Measurements from ENCODE around the gene S100A16.

The S100A16 gene

GRCh38 chr1:153615406-153615805 is 2.5 kb upstream of the S100A16 start:
- no peak overlapping the region for H3K4ac ChIP-seq (ENCODE audit: low read length)
- H2BK12ac ChIP-seq (ENCODE audit: low read length), result no peak overlapping the region
- no peak overlapping the region for H4K8ac ChIP-seq (ENCODE audit: low read depth, low read length)
- H3K27ac ChIP-seq (replicated peaks; ENCODE audit: low read length), result no peak overlapping the region
- peak overlapping the region; percentile 13 for H2BK15ac ChIP-seq (ENCODE audit: low read length)
- no peaks in the 10 kb centered on the region for H3K79me1 ChIP-seq (ENCODE audit: low read depth, low read length)
- no peak overlapping the region for H2AFZ ChIP-seq (ENCODE audit: low read length)
- H3K14ac ChIP-seq (ENCODE audit: low read length), result no peak overlapping the region
- H3K9me3 ChIP-seq (replicated peaks in 1 of 2; ENCODE audit: control insufficient read depth in 2 of 2, insufficient read depth in 1 of 2, low read depth in 1 of 2, low read length in 2 of 2), result no peaks in the 10 kb centered on the region
- H3K4me1 ChIP-seq (ENCODE audit: control insufficient read depth in 2 of 2, insufficient read depth in 1 of 2, low read depth in 1 of 2, low read length in 2 of 2), result peaks cover 9 to 11% of the 10 kb centered on the region in 2 donors
- H3K36me3 ChIP-seq (replicated peaks in 1 of 2; ENCODE audit: control insufficient read depth in 2 of 2, insufficient read depth in 2 of 2, low read length in 2 of 2), result peaks cover 4 to 18% of the 10 kb centered on the region in 2 donors
- no peak overlapping the region for H3K18ac ChIP-seq (ENCODE audit: low read length)
- H3K9ac ChIP-seq (ENCODE audit: low read depth, low read length, poor library complexity), result no peak overlapping the region
- no peak overlapping the region for H3K4me2 ChIP-seq (ENCODE audit: insufficient read depth, low read length, poor library complexity, severe bottlenecking)
- H3K23ac ChIP-seq (ENCODE audit: low read depth, low read length, poor library complexity), result no peak overlapping the region
- no peak overlapping the region for H4K91ac ChIP-seq (ENCODE audit: low read depth, low read length, poor library complexity)
- no peak overlapping the region for H2BK120ac ChIP-seq (ENCODE audit: low read depth, low read length)
- H2BK5ac ChIP-seq (ENCODE audit: low read length), result no peak overlapping the region
- no peak overlapping the region for H2AK5ac ChIP-seq (ENCODE audit: low read depth, low read length)
- no peak for DNase-seq (ENCODE audit: low spot score)
- H3K27me3 ChIP-seq (ENCODE audit: control insufficient read depth in 3 of 3, insufficient read depth in 3 of 3, low read depth in 1 of 3, low read length in 3 of 3), result no peaks in the 10 kb centered on the region
- no CpG with 5 or more reads among the region's 2 CpGs for WGBS, 2 donors (ENCODE audit: extremely low coverage in 2 of 2, insufficient read length in 2 of 2, insufficient replicate concordance in 1 of 2)
- peak overlapping the region in 1 of 2 donors; percentile 32 for H3K4me3 ChIP-seq (ENCODE audit: low read length in 2 of 2)

- Histone ChIP-seq H2BK5ac (ENCODE audit: low read length) (no peak overlapping the region), H2AFZ (ENCODE audit: low read length) (no peak overlapping the region), H4K91ac (ENCODE audit: low read depth, low read length, poor library complexity) (no peak overlapping the region), H4K8ac (ENCODE audit: low read depth, low read length) (no peak overlapping the region), H3K23ac (ENCODE audit: low read depth, low read length, poor library complexity) (no peak overlapping the region), H3K18ac (ENCODE audit: low read length) (no peak overlapping the region), H3K4me3 (ENCODE audit: low read length in 2 of 2) (no peak overlapping the region), H3K4me2 (ENCODE audit: insufficient read depth, low read length, poor library complexity, severe bottlenecking) (no peak overlapping the region), H3K27me3 (ENCODE audit: control insufficient read depth in 3 of 3, insufficient read depth in 3 of 3, low read depth in 1 of 3, low read length in 3 of 3) (no peaks in the 10 kb centered on the region), H3K4ac (ENCODE audit: low read length) (no peak overlapping the region), H3K36me3 (replicated peaks in 1 of 2; ENCODE audit: control insufficient read depth in 2 of 2, insufficient read depth in 2 of 2, low read length in 2 of 2) (peaks cover 4 to 15% of the 10 kb centered on the region in 2 donors), H3K9ac (ENCODE audit: low read depth, low read length, poor library complexity) (no peak overlapping the region), H3K9me3 (replicated peaks in 1 of 2; ENCODE audit: control insufficient read depth in 2 of 2, insufficient read depth in 1 of 2, low read depth in 1 of 2, low read length in 2 of 2) (no peaks in the 10 kb centered on the region), H2AK5ac (ENCODE audit: low read depth, low read length) (no peak overlapping the region), H2BK15ac (ENCODE audit: low read length) (no peak overlapping the region), H2BK120ac (ENCODE audit: low read depth, low read length) (no peak overlapping the region), H3K79me1 (ENCODE audit: low read depth, low read length) (no peaks in the 10 kb centered on the region), H3K27ac (replicated peaks; ENCODE audit: low read length) (no peak overlapping the region), H3K14ac (ENCODE audit: low read length) (peak overlapping the region; percentile 13), H2BK12ac (ENCODE audit: low read length) (no peak overlapping the region), H3K4me1 (ENCODE audit: control insufficient read depth in 2 of 2, insufficient read depth in 1 of 2, low read depth in 1 of 2, low read length in 2 of 2) (peaks cover 9 to 11% of the 10 kb centered on the region in 2 donors)
- WGBS, 2 donors (ENCODE audit: extremely low coverage in 2 of 2, insufficient read length in 2 of 2, insufficient replicate concordance in 1 of 2), result no CpG with 5 or more reads among the region's 7 CpGs
- no peak for DNase-seq (ENCODE audit: low spot score)
Observed at GRCh38 chr1:153614906-153615305, 2.0 kb upstream of the S100A16 start.

GRCh38 chr1:153614189-153614900 is 1.4 kb upstream of the S100A16 start:
- no peak overlapping the region for H3K23ac ChIP-seq (ENCODE audit: low read depth, low read length, poor library complexity)
- no peak overlapping the region for H2BK15ac ChIP-seq (ENCODE audit: low read length)
- H2AK5ac ChIP-seq (ENCODE audit: low read depth, low read length), result no peak overlapping the region
- H2BK12ac ChIP-seq (ENCODE audit: low read length), result no peak overlapping the region
- H3K9ac ChIP-seq (ENCODE audit: low read depth, low read length, poor library complexity), result no peak overlapping the region
- no peak overlapping the region for H3K4ac ChIP-seq (ENCODE audit: low read length)
- no peak overlapping the region for H3K4me2 ChIP-seq (ENCODE audit: insufficient read depth, low read length, poor library complexity, severe bottlenecking)
- H2BK5ac ChIP-seq (ENCODE audit: low read length), result no peak overlapping the region
- no peak overlapping the region for H2BK120ac ChIP-seq (ENCODE audit: low read depth, low read length)
- no peak overlapping the region for H3K14ac ChIP-seq (ENCODE audit: low read length)
- H2AFZ ChIP-seq (ENCODE audit: low read length), result no peak overlapping the region
- peaks cover 9 to 15% of the 10 kb centered on the region in 2 donors for H3K4me1 ChIP-seq (ENCODE audit: control insufficient read depth in 2 of 2, insufficient read depth in 1 of 2, low read depth in 1 of 2, low read length in 2 of 2)
- no peak overlapping the region for H3K27ac ChIP-seq (replicated peaks; ENCODE audit: low read length)
- no peak for DNase-seq (ENCODE audit: low spot score)
- no peaks in the 10 kb centered on the region for H3K79me1 ChIP-seq (ENCODE audit: low read depth, low read length)
- H4K91ac ChIP-seq (ENCODE audit: low read depth, low read length, poor library complexity), result no peak overlapping the region
- no peaks in the 10 kb centered on the region for H3K27me3 ChIP-seq (ENCODE audit: control insufficient read depth in 3 of 3, insufficient read depth in 3 of 3, low read depth in 1 of 3, low read length in 3 of 3)
- no peak overlapping the region for H4K8ac ChIP-seq (ENCODE audit: low read depth, low read length)
- WGBS, 2 donors (ENCODE audit: extremely low coverage in 2 of 2, insufficient read length in 2 of 2, insufficient replicate concordance in 1 of 2), result no CpG with 5 or more reads among the region's 2 CpGs
- no peak overlapping the region for H3K4me3 ChIP-seq (ENCODE audit: low read length in 2 of 2)
- H3K18ac ChIP-seq (ENCODE audit: low read length), result no peak overlapping the region
- peaks cover 4 to 10% of the 10 kb centered on the region in 2 donors for H3K36me3 ChIP-seq (replicated peaks in 1 of 2; ENCODE audit: control insufficient read depth in 2 of 2, insufficient read depth in 2 of 2, low read length in 2 of 2)
- no peaks in the 10 kb centered on the region for H3K9me3 ChIP-seq (replicated peaks in 1 of 2; ENCODE audit: control insufficient read depth in 2 of 2, insufficient read depth in 1 of 2, low read depth in 1 of 2, low read length in 2 of 2)

- Histone ChIP-seq H2BK5ac (ENCODE audit: low read length) (no peak overlapping the region), H2BK15ac (ENCODE audit: low read length) (peak overlapping the region; percentile 76), H3K4ac (ENCODE audit: low read length) (no peak overlapping the region), H4K91ac (ENCODE audit: low read depth, low read length, poor library complexity) (no peak overlapping the region), H2BK12ac (ENCODE audit: low read length) (no peak overlapping the region), H3K23ac (ENCODE audit: low read depth, low read length, poor library complexity) (no peak overlapping the region), H2AK5ac (ENCODE audit: low read depth, low read length) (peak overlapping the region; percentile 18), H3K9me3 (replicated peaks in 1 of 2; ENCODE audit: control insufficient read depth in 2 of 2, insufficient read depth in 1 of 2, low read depth in 1 of 2, low read length in 2 of 2) (no peaks in the 10 kb centered on the region), H3K27me3 (ENCODE audit: control insufficient read depth in 3 of 3, insufficient read depth in 3 of 3, low read depth in 1 of 3, low read length in 3 of 3) (no peaks in the 10 kb centered on the region), H3K4me3 (ENCODE audit: low read length in 2 of 2) (no peak overlapping the region), H3K79me1 (ENCODE audit: low read depth, low read length) (no peaks in the 10 kb centered on the region), H3K14ac (ENCODE audit: low read length) (no peak overlapping the region), H4K8ac (ENCODE audit: low read depth, low read length) (no peak overlapping the region), H3K18ac (ENCODE audit: low read length) (no peak overlapping the region), H3K36me3 (replicated peaks in 1 of 2; ENCODE audit: control insufficient read depth in 2 of 2, insufficient read depth in 2 of 2, low read length in 2 of 2) (peaks cover 0 to under 1% of the 10 kb centered on the region in 2 donors), H3K4me2 (ENCODE audit: insufficient read depth, low read length, poor library complexity, severe bottlenecking) (no peak overlapping the region), H2BK120ac (ENCODE audit: low read depth, low read length) (peak overlapping the region; percentile 40), H3K27ac (replicated peaks; ENCODE audit: low read length) (no peak overlapping the region), H3K4me1 (ENCODE audit: control insufficient read depth in 2 of 2, insufficient read depth in 1 of 2, low read depth in 1 of 2, low read length in 2 of 2) (peaks cover 17 to 25% of the 10 kb centered on the region in 2 donors), H2AFZ (ENCODE audit: low read length) (no peak overlapping the region), H3K9ac (ENCODE audit: low read depth, low read length, poor library complexity) (no peak overlapping the region)
- no CpG with 5 or more reads among the region's 5 CpGs for WGBS, 2 donors (ENCODE audit: extremely low coverage in 2 of 2, insufficient read length in 2 of 2, insufficient replicate concordance in 1 of 2)
- DNase-seq (ENCODE audit: low spot score), result no peak
Observed at GRCh38 chr1:153613406-153613805, 469 bp upstream of the S100A16 start.

Data from neuronal stem cell (in vitro differentiated cells).